ENCODE data around the gene CLEC17A. TPM values are rescaled to one million over a fixed set of nuclear protein-coding genes. Genes with fewer than 3 reads are reported as not detected.
"Not testable (repeated sequence)": the region's sequence is repeated elsewhere in the genome, so short reads cannot be mapped to it uniquely, and the experiment has no call there.

The CLEC17A gene
- total RNA-seq (under 1 TPM in 1 of 9 donors, not detected in 8; 0.10 TPM), polyA plus RNA-seq (not detected)
- long read RNA-seq, donor 1, result 0 reads
- long read RNA-seq, donor 2, result 0 reads
- long read RNA-seq, donor 3, result 0 reads

- TF ChIP-seq CTCF (IDR thresholded peaks at IDR 0.05), result no peak
- TF ChIP-seq POLR2A (IDR thresholded peaks at IDR 0.05), result no peak
- Histone ChIP-seq H3K27me3 (no peaks in the 10 kb centered on the region), H3K36me3 (no peaks in the 10 kb centered on the region), H3K27ac (no peak within 1 kb of the TSS), H3K4me3 (no peak within 1 kb of the TSS), H3K4me1 (no peaks in the 10 kb centered on the region), H3K9me3 (no peaks in the 10 kb centered on the region)
- WGBS, 4 donors, result 40 to 56% (median 46%) methylated on average over 6 of the region's 6 CpGs
- ATAC-seq, result peak in 1 of 4 donors; percentile 18
- no peak for DNase-seq
- intact Hi-C loops (cut with DNase I), result no loop called here
Measured at GRCh38 chr19:14582894-14583340, at the start of gene CLEC17A. Gene CLEC17A, plus strand, starts transcription at chr19:14583084. Its CDS starts 77 bp downstream, at chr19:14583161.

GRCh38 chr19:14533450-14533849 lies 49.4 kb upstream of the CLEC17A start:
- intact Hi-C loops (cut with DNase I), result no loop called here
- no peak for DNase-seq
- H3K36me3 ChIP-seq, result peaks cover 0 to 7% (median 0%) of the 10 kb centered on the region in 9 donors
- ATAC-seq, result no peak
- H3K4me3 ChIP-seq, result no peak overlapping the region
- no peaks in the 10 kb centered on the region for H3K9me3 ChIP-seq
- H3K27me3 ChIP-seq, result no peaks in the 10 kb centered on the region
- no peak for TF ChIP-seq CTCF (IDR thresholded peaks at IDR 0.05)
- peaks cover 0 to 48% (median 28%) of the 10 kb centered on the region in 12 donors for H3K4me1 ChIP-seq
- H3K27ac ChIP-seq, result peak overlapping the region in 4 of 12 donors; percentile 56 to 79 (median 72)
- 80 to 91% (median 87%) methylated on average over 5 of the region's 5 CpGs for WGBS, 4 donors

- H3K27ac ChIP-seq, result peak overlapping the region in 1 of 12 donors; percentile 52
- intact Hi-C loops (cut with DNase I), result no loop called here
- H3K9me3 ChIP-seq, result no peaks in the 10 kb centered on the region
- no peaks in the 10 kb centered on the region for H3K27me3 ChIP-seq
- H3K36me3 ChIP-seq, result peaks cover 0 to 12% (median 0%) of the 10 kb centered on the region in 9 donors
- peaks cover 0 to 25% (median 10%) of the 10 kb centered on the region in 12 donors for H3K4me1 ChIP-seq
- 20 to 25% (median 23%) methylated on average over 20 to 24 of the region's 24 CpGs for WGBS, 4 donors
- ATAC-seq, result peak; percentile 13 to 84 (median 80)
- DNase-seq, result peak; percentile 67 to 85 (median 74)
- TF ChIP-seq POLR2A (IDR thresholded peaks at IDR 0.05) (no peak), CTCF (IDR thresholded peaks at IDR 0.05) (no peak)
- H3K4me3 ChIP-seq, result peak overlapping the region in 5 of 12 donors; percentile 10 to 35 (median 31)
Measured at GRCh38 chr19:14536926-14537692, 45.8 kb upstream of the CLEC17A start.

GRCh38 chr19:14540741-14541525 lies 42.0 kb upstream of the CLEC17A start:
- Histone ChIP-seq H3K27ac (no peak overlapping the region), H3K36me3 (peaks cover 0 to 5% (median 0%) of the 10 kb centered on the region in 9 donors), H3K27me3 (no peaks in the 10 kb centered on the region), H3K4me3 (no peak overlapping the region), H3K4me1 (peaks cover 0 to 42% (median 20%) of the 10 kb centered on the region in 12 donors), H3K9me3 (no peaks in the 10 kb centered on the region)
- ATAC-seq, result no peak
- no peak for TF ChIP-seq POLR2A (IDR thresholded peaks at IDR 0.05)
- TF ChIP-seq CTCF (IDR thresholded peaks at IDR 0.05), result no peak
- intact Hi-C loops (cut with DNase I), result no loop called here
- 90 to 94% (median 90%) methylated on average over 19 of the region's 19 CpGs for WGBS, 4 donors
- no peak for DNase-seq

- H3K36me3 ChIP-seq; intact Hi-C loops (cut with DNase I); ATAC-seq; H3K9me3 ChIP-seq; DNase-seq; H3K4me3 ChIP-seq; H3K27me3 ChIP-seq: not testable (repeated sequence)
- Histone ChIP-seq H3K4me1 (peaks cover 0 to 46% (median 19%) of the 10 kb centered on the region in 12 donors), H3K27ac (peak overlapping the region in 1 of 12 donors; percentile 71)
- WGBS, 4 donors, result 78 to 94% (median 83%) methylated on average over 5 of the region's 5 CpGs
Measured at GRCh38 chr19:14541979-14542378, 40.9 kb upstream of the CLEC17A start.

Measured in heart left ventricle (tissue), 16 donors.